ENCODE measurements around the gene TC2N. TPM values are rescaled to one million over a fixed set of nuclear protein-coding genes. Genes with fewer than 3 reads are reported as not detected.

Gene TC2N
- polyA plus RNA-seq, 3 donors, result 0.24 to 0.55 TPM; not detected in 1

- peaks cover 0 to 2% (median 0%) of the 10 kb centered on the region in 7 donors for H3K9me3 Mint-ChIP-seq
- Histone ChIP-seq H3K9me3 (replicated peaks in 1 of 2; ENCODE audit: control insufficient read depth in 1 of 2, insufficient read depth in 1 of 2, low read length in 2 of 2) (no peaks in the 10 kb centered on the region), H3K4me3 (replicated peaks in 1 of 3; ENCODE audit: low read depth in 2 of 3, low read length in 3 of 3) (no peak overlapping the region), H3K4me2 (replicated peaks; ENCODE audit: extremely low read depth, low read length, poor library complexity, severe bottlenecking) (no peak overlapping the region), H3K4me1 (ENCODE audit: control insufficient read depth in 1 of 2, insufficient read depth in 2 of 2, low read length in 2 of 2) (no peaks in the 10 kb centered on the region), H3K9ac (ENCODE audit: insufficient read depth, low read length, poor library complexity, severe bottlenecking) (no peak overlapping the region), H3K79me2 (ENCODE audit: insufficient read depth, low read length) (no peaks in the 10 kb centered on the region), H3K36me3 (replicated peaks in 1 of 2; ENCODE audit: control insufficient read depth in 1 of 2, insufficient read depth in 2 of 2, low read length in 2 of 2) (no peaks in the 10 kb centered on the region), H2AFZ (ENCODE audit: insufficient read depth, low read depth, low read length, poor library complexity, severe bottlenecking) (no peak overlapping the region), H3K27me3 (ENCODE audit: control insufficient read depth in 2 of 2, insufficient read depth in 2 of 2, low read length in 2 of 2) (peaks cover 12 to 22% of the 10 kb centered on the region in 2 donors), H4K20me1 (ENCODE audit: insufficient read depth, low read length) (no peaks in the 10 kb centered on the region), H3K27ac (ENCODE audit: low read depth in 1 of 2, low read length in 2 of 2) (no peak overlapping the region)
- no peak overlapping the region for H3K27ac Mint-ChIP-seq
- no peak for DNase-seq
- no peaks in the 10 kb centered on the region for H3K36me3 Mint-ChIP-seq
- peaks cover 11 to 18% (median 17%) of the 10 kb centered on the region in 3 donors for H3K27me3 Mint-ChIP-seq (ENCODE audit: low read depth in 3 of 3)
- TF ChIP-seq CTCF (IDR thresholded peaks at IDR 0.05), result no peak
- H3K4me3 Mint-ChIP-seq, result no peak overlapping the region
- H3K4me1 Mint-ChIP-seq, result no peaks in the 10 kb centered on the region
- no CpG with 5 or more reads among the region's 2 CpGs for WGBS (ENCODE audit: insufficient coverage)
- intact Hi-C loops (cut with micrococcal nuclease), result no loop called here
These were observed 37.8 kb downstream of the TC2N start for GRCh38 chr14:91829511-91829910.

- H3K36me3 Mint-ChIP-seq, result no peaks in the 10 kb centered on the region
- no peak overlapping the region for H3K27ac Mint-ChIP-seq
- intact Hi-C loops (cut with micrococcal nuclease), result no loop called here
These were observed 39.6 kb downstream of the TC2N start for GRCh38 chr14:91827746-91828145.

More at GRCh38 chr14:91827746-91828145, 39.6 kb downstream of the TC2N start:
- Histone ChIP-seq H3K27ac (ENCODE audit: low read depth in 1 of 2, low read length in 2 of 2) (no peak overlapping the region), H3K4me3 (replicated peaks in 1 of 3; ENCODE audit: low read depth in 2 of 3, low read length in 3 of 3) (no peak overlapping the region), H3K4me2 (replicated peaks; ENCODE audit: extremely low read depth, low read length, poor library complexity, severe bottlenecking) (no peak overlapping the region), H2AFZ (ENCODE audit: insufficient read depth, low read depth, low read length, poor library complexity, severe bottlenecking) (no peak overlapping the region), H3K4me1 (ENCODE audit: control insufficient read depth in 1 of 2, insufficient read depth in 2 of 2, low read length in 2 of 2) (no peaks in the 10 kb centered on the region), H3K9ac (ENCODE audit: insufficient read depth, low read length, poor library complexity, severe bottlenecking) (no peak overlapping the region), H3K36me3 (replicated peaks in 1 of 2; ENCODE audit: control insufficient read depth in 1 of 2, insufficient read depth in 2 of 2, low read length in 2 of 2) (no peaks in the 10 kb centered on the region), H3K9me3 (replicated peaks in 1 of 2; ENCODE audit: control insufficient read depth in 1 of 2, insufficient read depth in 1 of 2, low read length in 2 of 2) (no peaks in the 10 kb centered on the region), H3K79me2 (ENCODE audit: insufficient read depth, low read length) (no peaks in the 10 kb centered on the region), H4K20me1 (ENCODE audit: insufficient read depth, low read length) (no peaks in the 10 kb centered on the region), H3K27me3 (ENCODE audit: control insufficient read depth in 2 of 2, insufficient read depth in 2 of 2, low read length in 2 of 2) (peaks cover 0 to 7% of the 10 kb centered on the region in 2 donors)
- Mint-ChIP-seq H3K4me1 (no peaks in the 10 kb centered on the region), H3K9me3 (peaks cover 0 to 2% (median 0%) of the 10 kb centered on the region in 7 donors), H3K27me3 (ENCODE audit: low read depth in 3 of 3) (peaks cover 3 to 6% (median 5%) of the 10 kb centered on the region in 3 donors), H3K4me3 (no peak overlapping the region)
- no peak for TF ChIP-seq CTCF (IDR thresholded peaks at IDR 0.05)
- no peak for DNase-seq
- no CpG with 5 or more reads among the region's 1 CpG for whole genome bisulfite sequencing (ENCODE audit: insufficient coverage)
